ENCODE results near the gene INSRR. TPM values are rescaled to one million over a fixed set of nuclear protein-coding genes. Genes with fewer than 3 reads are reported as not detected.

INSRR gene
- total RNA-seq, 1 donor from 2014 or later = not detected

DNA sequence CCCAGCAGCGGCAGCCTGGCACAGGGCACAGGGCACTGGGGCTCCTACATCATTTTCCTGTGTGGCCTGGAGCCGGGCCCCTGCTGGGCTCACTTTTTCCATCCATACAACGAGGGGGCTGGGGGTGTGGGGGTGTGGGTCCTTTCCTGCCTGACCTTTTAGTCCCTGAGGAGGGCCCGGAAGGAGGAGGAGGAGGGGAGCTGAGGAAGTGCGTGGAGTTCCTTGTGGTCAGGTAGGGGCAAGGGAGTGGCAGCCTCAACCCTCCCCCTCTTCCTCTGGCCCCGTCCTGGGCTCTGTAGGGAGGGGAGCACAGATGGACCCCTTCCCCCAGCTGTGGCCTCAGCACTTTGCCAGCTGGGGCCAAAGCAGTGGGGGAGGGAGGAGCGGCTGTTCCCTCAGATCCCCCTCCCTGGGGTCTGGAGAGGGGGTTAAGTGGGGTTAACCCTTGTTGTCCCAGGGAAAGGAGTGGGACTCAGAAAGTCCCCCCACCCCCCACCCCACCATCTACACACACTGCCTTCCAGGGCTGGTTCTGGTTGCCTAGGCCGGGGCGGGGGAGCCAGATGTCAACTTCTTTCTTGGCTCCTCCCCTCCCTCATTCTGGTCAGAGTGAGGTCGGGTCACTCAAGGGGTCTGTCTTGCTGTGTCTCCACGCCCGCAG is 7.5 kb upstream of the INSRR start:
- no peak overlapping the region for H3K4me3 Mint-ChIP-seq
- H3K36me3 Mint-ChIP-seq (ENCODE audit: low read depth) = no peaks in the 10 kb centered on the region
- DNase-seq (no peak), ATAC-seq (ENCODE audit: low read depth) (no peak)
- intact Hi-C loops (cut with micrococcal nuclease) = no loop called here
- H3K9me3 Mint-ChIP-seq = no peaks in the 10 kb centered on the region
- CTCF ChIA-PET = no interaction called here
- H3K27ac Mint-ChIP-seq = no peak overlapping the region
- POLR2A ChIA-PET = no interaction called here
- no peak for TF ChIP-seq CTCF (IDR thresholded peaks at IDR 0.05)
- peaks cover 43% of the 10 kb centered on the region for H3K27me3 Mint-ChIP-seq
- H3K4me1 Mint-ChIP-seq = peaks cover 2% of the 10 kb centered on the region

- DNase-seq (no peak), ATAC-seq (ENCODE audit: low read depth) (no peak)
- peaks cover 47% of the 10 kb centered on the region for H3K27me3 Mint-ChIP-seq
- H3K27ac Mint-ChIP-seq = no peak overlapping the region
- H3K4me1 Mint-ChIP-seq = peaks cover 5% of the 10 kb centered on the region
- intact Hi-C loops (cut with micrococcal nuclease) = no loop called here
- ChIA-PET CTCF (no interaction called here), POLR2A (no interaction called here)
- no peaks in the 10 kb centered on the region for H3K9me3 Mint-ChIP-seq
- H3K4me3 Mint-ChIP-seq = no peak overlapping the region
- H3K36me3 Mint-ChIP-seq (ENCODE audit: low read depth) = no peaks in the 10 kb centered on the region
- TF ChIP-seq CTCF (IDR thresholded peaks at IDR 0.05) = no peak
These were observed 6.9 kb upstream of the INSRR start for GRCh38 chr1:156865865-156866248.

- H3K4me1 Mint-ChIP-seq = peaks cover 8% of the 10 kb centered on the region
- H3K36me3 Mint-ChIP-seq (ENCODE audit: low read depth) = no peaks in the 10 kb centered on the region
- ATAC-seq (ENCODE audit: low read depth) = no peak
- H3K9me3 Mint-ChIP-seq = no peaks in the 10 kb centered on the region
- ChIA-PET CTCF (no interaction called here), POLR2A (no interaction called here)
- intact Hi-C loops (cut with micrococcal nuclease) = no loop called here
- no peak for TF ChIP-seq CTCF (IDR thresholded peaks at IDR 0.05)
- H3K27me3 Mint-ChIP-seq = peaks cover 49% of the 10 kb centered on the region
- no peak overlapping the region for H3K27ac Mint-ChIP-seq
- DNase-seq = no peak
- no peak overlapping the region for H3K4me3 Mint-ChIP-seq
These were observed 6.3 kb upstream of the INSRR start for GRCh38 chr1:156865258-156865657.

- ChIA-PET CTCF (no interaction called here), POLR2A (no interaction called here)
- peaks cover 12% of the 10 kb centered on the region for H3K4me1 Mint-ChIP-seq
- H3K36me3 Mint-ChIP-seq (ENCODE audit: low read depth) = no peaks in the 10 kb centered on the region
- intact Hi-C loops (cut with micrococcal nuclease) = no loop called here
- no peak for ATAC-seq (ENCODE audit: low read depth)
- peaks cover 51% of the 10 kb centered on the region for H3K27me3 Mint-ChIP-seq
- H3K27ac Mint-ChIP-seq = no peak overlapping the region
- no peak for TF ChIP-seq CTCF (IDR thresholded peaks at IDR 0.05)
- no peak overlapping the region for H3K4me3 Mint-ChIP-seq
- no peak for DNase-seq
- H3K9me3 Mint-ChIP-seq = no peaks in the 10 kb centered on the region
These were observed 5.9 kb upstream of the INSRR start for GRCh38 chr1:156864796-156865195.

DNA sequence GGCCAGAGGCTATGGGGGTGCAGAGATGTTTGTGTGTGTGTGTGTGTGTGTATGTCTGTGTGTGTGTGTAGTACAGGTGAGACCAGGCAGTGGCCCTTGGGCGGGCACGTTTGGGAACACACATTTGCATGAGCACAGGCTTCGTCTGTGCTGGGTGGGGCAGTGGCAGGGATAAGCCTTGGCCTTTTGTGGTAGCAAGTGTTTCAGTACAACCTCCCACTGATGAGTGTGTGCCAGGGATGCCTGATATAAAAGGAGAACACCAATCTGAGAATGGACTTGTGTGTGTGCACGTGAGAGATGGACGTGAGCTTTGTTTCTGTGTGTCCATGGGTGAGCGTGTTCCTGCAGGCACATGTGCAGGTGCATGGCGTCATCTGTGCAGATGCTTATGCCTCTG is 4.7 kb upstream of the INSRR start:
- intact Hi-C loops (cut with micrococcal nuclease) = no loop called here
- H3K4me3 Mint-ChIP-seq = no peak overlapping the region
- H3K27me3 Mint-ChIP-seq = peaks cover 50% of the 10 kb centered on the region
- ATAC-seq (ENCODE audit: low read depth) (no peak), DNase-seq (no peak)
- peaks cover 13% of the 10 kb centered on the region for H3K4me1 Mint-ChIP-seq
- no peaks in the 10 kb centered on the region for H3K9me3 Mint-ChIP-seq
- CTCF ChIA-PET = no interaction called here
- no peak overlapping the region for H3K27ac Mint-ChIP-seq
- TF ChIP-seq CTCF (IDR thresholded peaks at IDR 0.05) = no peak
- no peaks in the 10 kb centered on the region for H3K36me3 Mint-ChIP-seq (ENCODE audit: low read depth)
- POLR2A ChIA-PET = no interaction called here

Measured in activated B cell treated with CpG ODN at 0.5 μM for 24 hours (primary cell).